Transverse colon (tissue), 4 donors: Measurements from ENCODE around the gene VGLL3. TPM values are rescaled to one million over a fixed set of nuclear protein-coding genes. Genes with fewer than 3 reads are reported as not detected.

ENCODE experiments used
- DNase-seq: peaks from one replicate; pipeline ENCODE4 v3.0.0-alpha.2; 2019
- H3K27ac ChIP-seq, 4 donors: fragments of 200-600 bp; sonication (generic); 2 replicates each; pipeline ENCODE4 v1.5.1; 2016 to 2018; ENCODE audit warnings: inconsistent platforms in 4 of 4
- H3K27me3 ChIP-seq: fragments of 200-600 bp; sonication (generic); 2 replicates; pipeline ENCODE4 v1.5.1; 2017; ENCODE audit warnings: inconsistent platforms
- H3K36me3 ChIP-seq, 4 donors: fragments of 200-600 bp; sonication (generic); 2 replicates each; pipeline ENCODE4 v1.5.1; 2017 to 2019; ENCODE audit warnings: inconsistent platforms in 4 of 4
- H3K4me1 ChIP-seq, 4 donors: fragments of 200-600 bp; sonication (generic); 2 replicates each; pipeline ENCODE4 v1.5.1; 2017 to 2020; ENCODE audit warnings: inconsistent platforms in 4 of 4
- H3K4me3 ChIP-seq, 4 donors: fragments of 200-600 bp; sonication (generic); 1 replicate in 1 of 4; 2 replicates in 3 of 4; pipeline versions ENCODE4 v1.5.1 to v1.6.1; 2017 to 2019; ENCODE audit warnings: inconsistent platforms in 4 of 4
- H3K9me3 ChIP-seq, 2 donors: fragments of 200-600 bp; sonication (generic); 2 replicates each; pipeline ENCODE4 v1.5.1; 2017 to 2019; ENCODE audit warnings: inconsistent platforms in 2 of 2
- CTCF ChIP-seq, 5 experiments: fragments of 200-600 bp in 3 of 5; fragments of 450-650 bp in 2 of 5; sonication (generic) in 3 of 5; IDR thresholded peaks; 1 replicate in 2 of 5; 2 replicates in 3 of 5; pipeline ENCODE4 v1.5.1; 2016 to 2017; ENCODE audit warnings: antibody characterized with exemption in 5 of 5, inconsistent platforms in 3 of 5, mild to moderate bottlenecking in 2 of 5, moderate library complexity in 1 of 5
- EP300 ChIP-seq: sonication (generic); formaldehyde crosslinking; IDR thresholded peaks from one replicate; pipeline ENCODE4 v1.6.1; 2017; ENCODE audit warnings: antibody characterized with exemption, low read depth
- POLR2A ChIP-seq: fragments of 450-650 bp; IDR thresholded peaks from one replicate; pipeline ENCODE4 v1.6.1; 2016; ENCODE audit warnings: antibody characterized with exemption, mild to moderate bottlenecking, moderate library complexity
- POLR2AphosphoS5 ChIP-seq, 3 donors: sonication (generic); formaldehyde crosslinking; IDR thresholded peaks; one replicate each; pipeline ENCODE4 v1.6.1; 2016; ENCODE audit warnings: antibody characterized with exemption in 3 of 3
- WGBS, 2 donors: methylation state at CpG; one replicate each; pipeline ENCODE4 v1.1.5; 2018; ENCODE audit warnings: low coverage in 1 of 2; 5-methylcytosine and 5-hydroxymethylcytosine counted together
- in situ Hi-C, 4 donors: fragments of 200-750 bp; cut with MboI; loops; one replicate each; pipeline versions ENCODE4 v1.15.0 to v1.15.1; 2017; ENCODE audit warnings: low sequenced_read_pairs in 3 of 4, low pct_ligation_motif_present in 1 of 4, low pct_unique_long_range_greater_than_20kb in 1 of 4
- intact Hi-C: fragments of 100-400 bp; cut with DNase I; formaldehyde crosslinking; loops from one replicate; pipeline ENCODE4 v1.15.1; 2023; ENCODE audit warnings: low total_unique reads
- total RNA-seq, 4 donors: library from RNA; depleted of rRNA; stranded (reverse); fragments of >200 nt; gene quantifications; one replicate each; pipeline ENCODE4 v1.1.0, GENCODE V29; 2016

Gene VGLL3
- total RNA-seq, 4 donors from 2014 or later: 3.8 to 138 (median 8.0) TPM

DNA sequence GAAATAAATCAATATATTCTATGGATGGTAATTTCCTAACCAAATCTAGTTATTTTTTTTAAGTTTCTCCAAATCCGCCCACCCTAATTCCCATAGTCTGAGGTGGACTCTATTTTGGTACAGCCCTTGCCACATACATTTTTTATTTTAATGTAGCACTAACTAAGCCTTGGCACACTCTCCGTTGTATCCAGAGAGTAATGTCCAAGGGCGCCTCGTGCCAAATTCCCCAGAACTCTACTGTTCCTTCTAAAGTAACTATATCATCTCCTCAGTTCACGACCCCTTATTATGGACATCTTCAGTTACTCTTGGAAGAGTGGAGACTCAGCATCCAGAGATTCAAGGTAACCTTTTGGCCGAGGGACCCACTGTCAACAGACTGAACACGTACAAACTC is 1.3 kb downstream of the VGLL3 start:
- H3K4me3 ChIP-seq: peak overlapping the region; percentile 53 to 66 (median 58)
- no peak for DNase-seq
- peak overlapping the region; percentile 79 to 91 (median 88) for H3K27ac ChIP-seq
- no peak for TF ChIP-seq POLR2AphosphoS5 (IDR thresholded peaks at IDR 0.05)
- TF ChIP-seq EP300: no peak
- TF ChIP-seq CTCF (IDR thresholded peaks at IDR 0.05): no peak
- TF ChIP-seq POLR2A: no peak
- H3K36me3 ChIP-seq: no peaks in the 10 kb centered on the region
- in situ Hi-C loops (no loop called here), intact Hi-C loops (no loop called here)
- peaks cover 37% of the 10 kb centered on the region for H3K27me3 ChIP-seq
- peaks cover 0 to 6% (median 2%) of the 10 kb centered on the region in 4 donors for H3K4me1 ChIP-seq
- 56 to 59% methylated on average over 4 to 7 of the region's 7 CpGs for WGBS, 2 donors
- no peaks in the 10 kb centered on the region for H3K9me3 ChIP-seq

GRCh38 chr3:86989006-86989405 is 1.9 kb downstream of the VGLL3 start:
- H3K27ac ChIP-seq: peak overlapping the region; percentile 79 to 91 (median 88)
- H3K36me3 ChIP-seq: no peaks in the 10 kb centered on the region
- DNase-seq: no peak
- H3K27me3 ChIP-seq: peaks cover 37% of the 10 kb centered on the region
- 42 to 43% methylated on average over 1 of the region's 1 CpG for WGBS, 2 donors
- TF ChIP-seq EP300: no peak
- no peak for TF ChIP-seq CTCF (IDR thresholded peaks at IDR 0.05)
- TF ChIP-seq POLR2A: no peak
- TF ChIP-seq POLR2AphosphoS5 (IDR thresholded peaks at IDR 0.05): no peak
- H3K4me3 ChIP-seq: peak overlapping the region in 3 of 4 donors; percentile 53 to 61 (median 55)
- in situ Hi-C loops: no loop called here
- H3K4me1 ChIP-seq: peaks cover 0 to 6% (median 2%) of the 10 kb centered on the region in 4 donors
- H3K9me3 ChIP-seq: no peaks in the 10 kb centered on the region
- intact Hi-C loops: no loop called here

DNA sequence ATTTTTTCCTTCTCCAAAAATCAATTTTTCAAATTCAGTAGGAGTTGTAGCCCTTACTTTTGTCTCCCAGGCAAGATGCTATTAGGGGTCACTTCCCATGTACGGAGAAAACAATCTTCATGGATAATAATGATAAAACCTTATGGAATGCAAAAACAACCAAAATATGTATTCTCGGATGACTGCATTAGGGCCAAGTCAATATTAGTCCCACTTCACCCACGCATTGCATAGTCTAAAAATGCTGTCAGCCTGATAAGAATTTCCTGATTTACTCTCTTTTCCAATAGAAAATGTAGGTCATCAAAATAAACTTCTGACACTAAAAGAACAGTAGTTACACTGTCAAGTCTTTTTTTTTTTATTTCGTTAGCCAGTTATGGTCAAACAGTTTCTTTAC is 2.7 kb downstream of the VGLL3 start:
- DNase-seq: no peak
- Histone ChIP-seq H3K36me3 (no peaks in the 10 kb centered on the region), H3K27ac (peak overlapping the region; percentile 14 to 88 (median 60)), H3K4me1 (peaks cover 0 to 6% (median 1%) of the 10 kb centered on the region in 4 donors), H3K27me3 (peaks cover 37% of the 10 kb centered on the region), H3K4me3 (no peak overlapping the region), H3K9me3 (no peaks in the 10 kb centered on the region)
- in situ Hi-C loops (no loop called here), intact Hi-C loops (no loop called here)
- no peak for TF ChIP-seq POLR2A
- no peak for TF ChIP-seq POLR2AphosphoS5 (IDR thresholded peaks at IDR 0.05)
- TF ChIP-seq EP300: no peak
- no peak for TF ChIP-seq CTCF (IDR thresholded peaks at IDR 0.05)
- WGBS, 2 donors: 52 to 58% methylated on average over 4 of the region's 4 CpGs

- Histone ChIP-seq H3K27ac (peak overlapping the region in 3 of 4 donors; percentile 55 to 88 (median 64)), H3K36me3 (no peaks in the 10 kb centered on the region), H3K9me3 (no peaks in the 10 kb centered on the region), H3K27me3 (peaks cover 36% of the 10 kb centered on the region), H3K4me1 (peaks cover 0 to 6% (median 2%) of the 10 kb centered on the region in 4 donors), H3K4me3 (no peak overlapping the region)
- WGBS, 2 donors: 68 to 86% methylated on average over 1 of the region's 1 CpG
- no peak for TF ChIP-seq POLR2A
- TF ChIP-seq POLR2AphosphoS5 (IDR thresholded peaks at IDR 0.05): no peak
- no peak for TF ChIP-seq EP300
- TF ChIP-seq CTCF (IDR thresholded peaks at IDR 0.05): no peak
- intact Hi-C loops (no loop called here), in situ Hi-C loops (no loop called here)
- DNase-seq: no peak
Measured at GRCh38 chr3:86987421-86987715, 3.6 kb downstream of the VGLL3 start.
